ENCODE measurements around the gene IL4R.
"Not testable (repeated sequence)": the region's sequence is repeated elsewhere in the genome, so short reads cannot be mapped to it uniquely, and the experiment has no call there.

Gene IL4R

GRCh38 chr16:27394516-27394915, 80.7 kb downstream of the IL4R start:
- H3K4me2 ChIP-seq (ENCODE audit: low read length) = no peak overlapping the region
- H2BK5ac ChIP-seq (ENCODE audit: low read length) = no peak overlapping the region
- no peaks in the 10 kb centered on the region for H3K27me3 ChIP-seq (ENCODE audit: insufficient read depth, low read length, poor library complexity)
- H3K9ac ChIP-seq (ENCODE audit: low read length) = no peak overlapping the region
- no peaks in the 10 kb centered on the region for H3K36me3 ChIP-seq (ENCODE audit: control insufficient read depth, insufficient read depth, low read length)
- no peak overlapping the region for H2BK120ac ChIP-seq (ENCODE audit: low read depth, low read length)
- H3K4me1 ChIP-seq (ENCODE audit: control insufficient read depth, low read depth, low read length) = no peaks in the 10 kb centered on the region
- H2AK5ac ChIP-seq (ENCODE audit: low read length) = no peak overlapping the region
- H4K8ac ChIP-seq (ENCODE audit: low read depth, low read length) = no peak overlapping the region
- no peak overlapping the region for H3K56ac ChIP-seq (ENCODE audit: low read length)
- H3K4ac ChIP-seq (ENCODE audit: low read depth, low read length) = no peak overlapping the region
- H3K23ac ChIP-seq (ENCODE audit: low read length) = no peak overlapping the region
- H3K27ac ChIP-seq (ENCODE audit: low read depth, low read length) = no peak overlapping the region
- DNase-seq = no peak
- no peak overlapping the region for H2BK15ac ChIP-seq (replicated peaks; ENCODE audit: low read depth)
- no peak overlapping the region for H3K4me3 ChIP-seq (ENCODE audit: low read length)
- no peaks in the 10 kb centered on the region for H3K79me2 ChIP-seq (ENCODE audit: control insufficient read depth, insufficient read depth, low read length)
- no peak overlapping the region for H3K18ac ChIP-seq (ENCODE audit: low read length)
- no peaks in the 10 kb centered on the region for H3K79me1 ChIP-seq (ENCODE audit: low read length)
- no peak overlapping the region for H4K5ac ChIP-seq (ENCODE audit: low read length)

GRCh38 chr16:27398341-27398893, 84.6 kb downstream of the IL4R start:
- not testable (repeated sequence) for H3K4me2 ChIP-seq (ENCODE audit: low read length); H4K8ac ChIP-seq (ENCODE audit: low read depth, low read length); H3K36me3 ChIP-seq (ENCODE audit: control insufficient read depth, insufficient read depth, low read length); H3K79me1 ChIP-seq (ENCODE audit: low read length); H2BK120ac ChIP-seq (ENCODE audit: low read depth, low read length); H3K79me2 ChIP-seq (ENCODE audit: control insufficient read depth, insufficient read depth, low read length); H3K9ac ChIP-seq (ENCODE audit: low read length); H3K27me3 ChIP-seq (ENCODE audit: insufficient read depth, low read length, poor library complexity); H2BK5ac ChIP-seq (ENCODE audit: low read length); H3K27ac ChIP-seq (ENCODE audit: low read depth, low read length); H3K18ac ChIP-seq (ENCODE audit: low read length); H3K23ac ChIP-seq (ENCODE audit: low read length); H2BK15ac ChIP-seq (replicated peaks; ENCODE audit: low read depth); H2AK5ac ChIP-seq (ENCODE audit: low read length); H3K4me1 ChIP-seq (ENCODE audit: control insufficient read depth, low read depth, low read length); H3K4me3 ChIP-seq (ENCODE audit: low read length); H3K56ac ChIP-seq (ENCODE audit: low read length); DNase-seq; H4K5ac ChIP-seq (ENCODE audit: low read length); H3K4ac ChIP-seq (ENCODE audit: low read depth, low read length)
- no CpG with 5 or more reads among the region's 15 CpGs for WGBS (ENCODE audit: extremely low coverage, insufficient coverage, low lambda C conversion rate)

GRCh38 chr16:27398894-27399853, 85.4 kb downstream of the IL4R start:
- Histone ChIP-seq H3K4me3 (ENCODE audit: low read length) (no peak overlapping the region), H3K23ac (ENCODE audit: low read length) (no peak overlapping the region), H3K56ac (ENCODE audit: low read length) (no peak overlapping the region), H3K27me3 (ENCODE audit: insufficient read depth, low read length, poor library complexity) (no peaks in the 10 kb centered on the region), H3K79me1 (ENCODE audit: low read length) (no peaks in the 10 kb centered on the region), H2AK5ac (ENCODE audit: low read length) (no peak overlapping the region), H3K4me2 (ENCODE audit: low read length) (no peak overlapping the region), H3K27ac (ENCODE audit: low read depth, low read length) (no peak overlapping the region), H2BK5ac (ENCODE audit: low read length) (no peak overlapping the region), H4K5ac (ENCODE audit: low read length) (no peak overlapping the region), H2BK15ac (replicated peaks; ENCODE audit: low read depth) (no peak overlapping the region), H3K18ac (ENCODE audit: low read length) (no peak overlapping the region), H3K9ac (ENCODE audit: low read length) (no peak overlapping the region), H2BK120ac (ENCODE audit: low read depth, low read length) (no peak overlapping the region), H3K4ac (ENCODE audit: low read depth, low read length) (no peak overlapping the region), H3K36me3 (ENCODE audit: control insufficient read depth, insufficient read depth, low read length) (no peaks in the 10 kb centered on the region), H3K79me2 (ENCODE audit: control insufficient read depth, insufficient read depth, low read length) (no peaks in the 10 kb centered on the region), H4K8ac (ENCODE audit: low read depth, low read length) (no peak overlapping the region), H3K4me1 (ENCODE audit: control insufficient read depth, low read depth, low read length) (no peaks in the 10 kb centered on the region)
- no CpG with 5 or more reads among the region's 8 CpGs for WGBS (ENCODE audit: extremely low coverage, insufficient coverage, low lambda C conversion rate)
- no peak for DNase-seq

GRCh38 chr16:27399969-27400368, 86.2 kb downstream of the IL4R start:
- Histone ChIP-seq H3K79me1 (ENCODE audit: low read length) (no peaks in the 10 kb centered on the region), H3K4ac (ENCODE audit: low read depth, low read length) (no peak overlapping the region), H3K4me3 (ENCODE audit: low read length) (no peak overlapping the region), H3K79me2 (ENCODE audit: control insufficient read depth, insufficient read depth, low read length) (no peaks in the 10 kb centered on the region), H3K56ac (ENCODE audit: low read length) (no peak overlapping the region), H3K9ac (ENCODE audit: low read length) (no peak overlapping the region), H3K27ac (ENCODE audit: low read depth, low read length) (no peak overlapping the region), H4K8ac (ENCODE audit: low read depth, low read length) (no peak overlapping the region), H2BK5ac (ENCODE audit: low read length) (no peak overlapping the region), H4K5ac (ENCODE audit: low read length) (no peak overlapping the region), H3K4me2 (ENCODE audit: low read length) (no peak overlapping the region), H3K18ac (ENCODE audit: low read length) (no peak overlapping the region), H2AK5ac (ENCODE audit: low read length) (no peak overlapping the region), H3K23ac (ENCODE audit: low read length) (no peak overlapping the region), H3K4me1 (ENCODE audit: control insufficient read depth, low read depth, low read length) (no peaks in the 10 kb centered on the region), H2BK15ac (replicated peaks; ENCODE audit: low read depth) (no peak overlapping the region), H2BK120ac (ENCODE audit: low read depth, low read length) (no peak overlapping the region), H3K36me3 (ENCODE audit: control insufficient read depth, insufficient read depth, low read length) (no peaks in the 10 kb centered on the region), H3K27me3 (ENCODE audit: insufficient read depth, low read length, poor library complexity) (no peaks in the 10 kb centered on the region)
- no peak for DNase-seq
- WGBS (ENCODE audit: extremely low coverage, insufficient coverage, low lambda C conversion rate) = no CpG with 5 or more reads among the region's 2 CpGs

- H3K23ac ChIP-seq (ENCODE audit: low read length) = no peak overlapping the region
- no peak overlapping the region for H3K4me3 ChIP-seq (ENCODE audit: low read length)
- H3K4me2 ChIP-seq (ENCODE audit: low read length) = no peak overlapping the region
- H3K56ac ChIP-seq (ENCODE audit: low read length) = no peak overlapping the region
- H3K4ac ChIP-seq (ENCODE audit: low read depth, low read length) = no peak overlapping the region
- no peaks in the 10 kb centered on the region for H3K27me3 ChIP-seq (ENCODE audit: insufficient read depth, low read length, poor library complexity)
- no peak for DNase-seq
- no CpG with 5 or more reads among the region's 11 CpGs for whole genome bisulfite sequencing (ENCODE audit: extremely low coverage, insufficient coverage, low lambda C conversion rate)
- no peak overlapping the region for H3K9ac ChIP-seq (ENCODE audit: low read length)
- no peak overlapping the region for H3K18ac ChIP-seq (ENCODE audit: low read length)
- no peak overlapping the region for H4K5ac ChIP-seq (ENCODE audit: low read length)
- H2BK15ac ChIP-seq (replicated peaks; ENCODE audit: low read depth) = no peak overlapping the region
- no peak overlapping the region for H2BK5ac ChIP-seq (ENCODE audit: low read length)
- H3K79me1 ChIP-seq (ENCODE audit: low read length) = no peaks in the 10 kb centered on the region
- H3K4me1 ChIP-seq (ENCODE audit: control insufficient read depth, low read depth, low read length) = no peaks in the 10 kb centered on the region
- no peaks in the 10 kb centered on the region for H3K79me2 ChIP-seq (ENCODE audit: control insufficient read depth, insufficient read depth, low read length)
- no peaks in the 10 kb centered on the region for H3K36me3 ChIP-seq (ENCODE audit: control insufficient read depth, insufficient read depth, low read length)
- no peak overlapping the region for H2AK5ac ChIP-seq (ENCODE audit: low read length)
- no peak overlapping the region for H4K8ac ChIP-seq (ENCODE audit: low read depth, low read length)
- no peak overlapping the region for H3K27ac ChIP-seq (ENCODE audit: low read depth, low read length)
- no peak overlapping the region for H2BK120ac ChIP-seq (ENCODE audit: low read depth, low read length)
Measured at GRCh38 chr16:27400751-27401620, 87.2 kb downstream of the IL4R start.
